Panc1 (cell line): Measurements from ENCODE around the gene LIPC. TPM values are rescaled to one million over a fixed set of nuclear protein-coding genes. Genes with fewer than 3 reads are reported as not detected.

Source experiments
- ATAC-seq: fragments of 200-7000 bp; cut with Tn5 transposase; 2 replicates; pipeline ENCODE4 v1.9.1; 2020; ENCODE audit warnings: mild to moderate bottlenecking, moderate library complexity
- BruUV-seq: library from RNA; stranded (reverse); fragments of 400-500 nt; replicated peaks from 2 replicates; lab custom pipeline; 2021; lab: Mats Ljungman, UMichigan
- CTCF ChIA-PET: fragments of 300-600 bp; sonication (Branson Sonifier 250); formaldehyde crosslinking; loops from one replicate; lab custom pipeline; 2022; ENCODE audit warnings: antibody characterized with exemption; lab: Charles Lee
- POLR2A ChIA-PET: fragments of 300-600 bp; sonication (Branson Sonifier 250); formaldehyde crosslinking; loops from one replicate; lab custom pipeline; 2022; ENCODE audit warnings: antibody characterized with exemption; lab: Charles Lee
- DNase-seq: peaks from one replicate; pipeline ENCODE4 v3.0.0-alpha.2; 2010; ENCODE audit warnings: low read depth, low spot score
- H3K27ac ChIP-seq: 2 replicates; pipeline ENCODE4 v1.5.1; 2011; ENCODE audit warnings: mild to moderate bottlenecking, low read length, inconsistent platforms
- H3K27me3 ChIP-seq: fragments of 200-500 bp; sonication (Bioruptor generic); 2 replicates; pipeline ENCODE4 v1.6.0; 2014; ENCODE audit warnings: low read length, inconsistent platforms; ENCODE audit not compliant: control insufficient read depth, insufficient read depth
- H3K36me3 ChIP-seq: fragments of 200-500 bp; sonication (Bioruptor generic); 2 replicates; pipeline ENCODE4 v1.5.1; 2014; ENCODE audit warnings: inconsistent platforms, mild to moderate bottlenecking, low read length, moderate library complexity; ENCODE audit not compliant: control insufficient read depth, insufficient read depth
- H3K4me1 ChIP-seq: 2 replicates; pipeline ENCODE4 v1.5.1; 2011; ENCODE audit warnings: inconsistent platforms, mild to moderate bottlenecking, low read length, moderate library complexity; ENCODE audit not compliant: control insufficient read depth, insufficient read depth
- H3K4me3 ChIP-seq, 2 experiments: 2 replicates each; pipeline ENCODE4 v1.5.1; 2011 to 2012; ENCODE audit warnings: low read depth in 2 of 2, low read length in 2 of 2, mild to moderate bottlenecking in 2 of 2, inconsistent platforms in 1 of 2, moderate library complexity in 1 of 2
- H3K9me3 ChIP-seq: fragments of 200-500 bp; sonication (Bioruptor generic); 2 replicates; pipeline ENCODE4 v1.5.1; 2014; ENCODE audit warnings: low read depth, mild to moderate bottlenecking, inconsistent platforms, low read length, moderate library complexity; ENCODE audit not compliant: control insufficient read depth, insufficient read depth
- CTCF ChIP-seq: fragments of 450-650 bp; IDR thresholded peaks from 2 replicates; pipeline ENCODE4 v1.5.1; 2017; ENCODE audit warnings: mild to moderate bottlenecking
- POLR2AphosphoS5 ChIP-seq: IDR thresholded peaks from 2 replicates; pipeline ENCODE4 v1.6.1; 2012; ENCODE audit warnings: mild to moderate bottlenecking, low read depth, low read length, moderate library complexity
- SIN3A ChIP-seq: IDR thresholded peaks from 2 replicates; pipeline ENCODE4 v1.6.1; 2012; ENCODE audit warnings: low read depth, mild to moderate bottlenecking, low read length, moderate library complexity, borderline replicate concordance; ENCODE audit not compliant: insufficient read depth
- TCF7L2 ChIP-seq: IDR thresholded peaks from 2 replicates; pipeline ENCODE4 v1.6.1; 2011; ENCODE audit warnings: mild to moderate bottlenecking, low read depth, low read length, inconsistent platforms
- in situ Hi-C: cut with HindIII; loops from 2 replicates; pipeline ENCODE4 v1.10.0; 2016; ENCODE audit warnings: low sequenced_read_pairs, low pct_unique_long_range_greater_than_20kb
- intact Hi-C: fragments of 100-400 bp; cut with micrococcal nuclease; formaldehyde crosslinking; loops from one replicate; pipeline ENCODE4 v1.10.0; 2022; ENCODE audit not compliant: unreplicated experiment
- total RNA-seq: library from RNA; stranded (reverse); gene quantifications from one replicate; pipeline ENCODE4 v1.2.1, GENCODE V29; 2021; ENCODE audit not compliant: unreplicated experiment
- TF ChIP-seq, protein P1 (sequence below), 2 experiments: IDR thresholded peaks; 2 replicates each; pipeline ENCODE4 v1.6.1; 2011 to 2012; ENCODE audit warnings: low read depth in 2 of 2, control low read depth in 1 of 2, low read length in 1 of 2, mild to moderate bottlenecking in 1 of 2, moderate library complexity in 1 of 2; ENCODE audit not compliant: insufficient read depth in 1 of 2

The LIPC gene
- total RNA-seq, 1 experiment from 2014 or later: not detected

DNA sequence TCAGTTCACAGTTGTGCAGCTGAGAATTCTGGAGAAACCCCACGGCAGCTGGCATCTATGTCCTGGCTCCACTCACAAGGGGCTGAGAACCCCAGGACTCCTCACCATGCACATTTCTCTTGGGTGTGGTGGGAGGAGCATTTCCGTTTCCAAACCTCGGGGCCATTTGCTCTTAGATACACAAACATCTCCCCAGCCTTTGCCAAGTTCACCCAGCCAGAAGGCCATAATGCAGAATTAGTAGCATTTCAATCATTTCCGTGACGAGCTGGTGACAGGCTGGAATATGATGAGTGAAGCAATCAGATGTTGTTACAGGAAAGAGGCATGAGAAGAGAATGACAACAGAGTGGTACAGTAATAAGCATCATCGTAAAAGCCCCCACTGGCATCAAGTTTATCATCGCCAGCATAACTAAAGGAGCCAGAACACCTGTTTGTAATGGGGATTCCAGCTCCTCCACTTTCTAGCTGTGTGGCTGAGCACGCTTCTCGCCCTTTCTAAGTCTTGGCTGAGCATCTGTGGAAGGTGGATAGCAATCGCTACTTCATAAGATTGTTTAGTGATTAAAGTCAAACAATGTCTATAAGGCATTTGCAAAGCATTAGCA lies 82.0 kb downstream of the LIPC start:
- Histone ChIP-seq H3K27me3 (no peaks in the 10 kb centered on the region), H3K9me3 (no peaks in the 10 kb centered on the region), H3K4me1 (no peaks in the 10 kb centered on the region), H3K36me3 (no peaks in the 10 kb centered on the region), H3K4me3 (no peak overlapping the region), H3K27ac (no peak overlapping the region)
- CTCF ChIA-PET: no interaction called here
- no TSS peak for BruUV-seq
- ATAC-seq: no peak
- intact Hi-C loops: no loop called here
- no peak for TF ChIP-seq CTCF
- TF ChIP-seq SIN3A: no peak
- TF ChIP-seq TCF7L2: no peak
- TF ChIP-seq, protein P1, sequence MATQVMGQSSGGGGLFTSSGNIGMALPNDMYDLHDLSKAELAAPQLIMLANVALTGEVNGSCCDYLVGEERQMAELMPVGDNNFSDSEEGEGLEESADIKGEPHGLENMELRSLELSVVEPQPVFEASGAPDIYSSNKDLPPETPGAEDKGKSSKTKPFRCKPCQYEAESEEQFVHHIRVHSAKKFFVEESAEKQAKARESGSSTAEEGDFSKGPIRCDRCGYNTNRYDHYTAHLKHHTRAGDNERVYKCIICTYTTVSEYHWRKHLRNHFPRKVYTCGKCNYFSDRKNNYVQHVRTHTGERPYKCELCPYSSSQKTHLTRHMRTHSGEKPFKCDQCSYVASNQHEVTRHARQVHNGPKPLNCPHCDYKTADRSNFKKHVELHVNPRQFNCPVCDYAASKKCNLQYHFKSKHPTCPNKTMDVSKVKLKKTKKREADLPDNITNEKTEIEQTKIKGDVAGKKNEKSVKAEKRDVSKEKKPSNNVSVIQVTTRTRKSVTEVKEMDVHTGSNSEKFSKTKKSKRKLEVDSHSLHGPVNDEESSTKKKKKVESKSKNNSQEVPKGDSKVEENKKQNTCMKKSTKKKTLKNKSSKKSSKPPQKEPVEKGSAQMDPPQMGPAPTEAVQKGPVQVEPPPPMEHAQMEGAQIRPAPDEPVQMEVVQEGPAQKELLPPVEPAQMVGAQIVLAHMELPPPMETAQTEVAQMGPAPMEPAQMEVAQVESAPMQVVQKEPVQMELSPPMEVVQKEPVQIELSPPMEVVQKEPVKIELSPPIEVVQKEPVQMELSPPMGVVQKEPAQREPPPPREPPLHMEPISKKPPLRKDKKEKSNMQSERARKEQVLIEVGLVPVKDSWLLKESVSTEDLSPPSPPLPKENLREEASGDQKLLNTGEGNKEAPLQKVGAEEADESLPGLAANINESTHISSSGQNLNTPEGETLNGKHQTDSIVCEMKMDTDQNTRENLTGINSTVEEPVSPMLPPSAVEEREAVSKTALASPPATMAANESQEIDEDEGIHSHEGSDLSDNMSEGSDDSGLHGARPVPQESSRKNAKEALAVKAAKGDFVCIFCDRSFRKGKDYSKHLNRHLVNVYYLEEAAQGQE (IDR thresholded peaks at IDR 0.05; ENCODE audit: insufficient read depth in 1 of 2, low read depth in 2 of 2, low read length in 1 of 2): no peak
- TF ChIP-seq POLR2AphosphoS5: no peak
- no peak for DNase-seq
- in situ Hi-C loops: no loop called here
- POLR2A ChIA-PET: no interaction called here

- intact Hi-C loops (no loop called here), in situ Hi-C loops (no loop called here)
- Histone ChIP-seq H3K27ac (no peak overlapping the region), H3K27me3 (no peaks in the 10 kb centered on the region), H3K4me3 (no peak overlapping the region), H3K4me1 (no peaks in the 10 kb centered on the region), H3K9me3 (no peaks in the 10 kb centered on the region), H3K36me3 (no peaks in the 10 kb centered on the region)
- ATAC-seq: no peak
- ChIA-PET CTCF (no interaction called here), POLR2A (interaction anchor here (0.6 kb wide), 1 partner anchor 300 kb away, joined by 7 read pairs; no protein-coding TSS in a partner anchor)
- BruUV-seq: no TSS peak
- no peak for DNase-seq
- no peak for TF ChIP-seq TCF7L2
- no peak for TF ChIP-seq CTCF
- TF ChIP-seq POLR2AphosphoS5: no peak
- TF ChIP-seq, protein P1 (IDR thresholded peaks at IDR 0.05; ENCODE audit: insufficient read depth in 1 of 2, low read depth in 2 of 2, low read length in 1 of 2): no peak
- TF ChIP-seq SIN3A: no peak
Measured at GRCh38 chr15:58515807-58516206, 84.0 kb downstream of the LIPC start.
